Keratinocyte (primary cell): ENCODE results near the gene ZC3H12D.

Source experiments
- CTCF ChIP-seq, 3 experiments: IDR thresholded peaks in 1 of 3; conservative IDR thresholded peaks in 1 of 3; optimal IDR thresholded peaks in 1 of 3; 2 replicates in 2 of 3; 3 replicates in 1 of 3; pipeline versions ENCODE3 to v1.5.1; 2011; ENCODE audit warnings: low read length in 3 of 3, mild to moderate bottlenecking in 3 of 3, moderate library complexity in 2 of 3, control low read depth in 1 of 3, inconsistent platforms in 1 of 3; ENCODE audit not compliant: insufficient read depth in 2 of 3; ENCODE audit errors: extremely low read depth in 1 of 3
- EZH2 ChIP-seq: IDR thresholded peaks from one replicate; pipeline ENCODE4 v1.6.1; 2012; ENCODE audit warnings: inconsistent platforms, mild to moderate bottlenecking, low read length, moderate library complexity

- TF ChIP-seq CTCF (optimal IDR thresholded peaks at IDR 0.05 in 1 of 3, IDR thresholded peaks at IDR 0.05 in 1 of 3, conservative IDR thresholded peaks at IDR 0.05 in 1 of 3; ENCODE audit: extremely low read depth in 1 of 3, insufficient read depth in 2 of 3, low read length in 3 of 3) = no peak
- no peak for TF ChIP-seq EZH2
Observed at GRCh38 chr6:149445573-149445972, 39.2 kb downstream of the ZC3H12D start.
